ENCODE results near the gene TTLL11. TPM values are rescaled to one million over a fixed set of nuclear protein-coding genes. Genes with fewer than 3 reads are reported as not detected.

TTLL11 gene
- total and polyA plus RNA-seq, 2 of the 8 experiments (the other 6 are each of a cell fraction or from before 2014, with no cell fraction given): 0.56 to 0.80 TPM

DNA sequence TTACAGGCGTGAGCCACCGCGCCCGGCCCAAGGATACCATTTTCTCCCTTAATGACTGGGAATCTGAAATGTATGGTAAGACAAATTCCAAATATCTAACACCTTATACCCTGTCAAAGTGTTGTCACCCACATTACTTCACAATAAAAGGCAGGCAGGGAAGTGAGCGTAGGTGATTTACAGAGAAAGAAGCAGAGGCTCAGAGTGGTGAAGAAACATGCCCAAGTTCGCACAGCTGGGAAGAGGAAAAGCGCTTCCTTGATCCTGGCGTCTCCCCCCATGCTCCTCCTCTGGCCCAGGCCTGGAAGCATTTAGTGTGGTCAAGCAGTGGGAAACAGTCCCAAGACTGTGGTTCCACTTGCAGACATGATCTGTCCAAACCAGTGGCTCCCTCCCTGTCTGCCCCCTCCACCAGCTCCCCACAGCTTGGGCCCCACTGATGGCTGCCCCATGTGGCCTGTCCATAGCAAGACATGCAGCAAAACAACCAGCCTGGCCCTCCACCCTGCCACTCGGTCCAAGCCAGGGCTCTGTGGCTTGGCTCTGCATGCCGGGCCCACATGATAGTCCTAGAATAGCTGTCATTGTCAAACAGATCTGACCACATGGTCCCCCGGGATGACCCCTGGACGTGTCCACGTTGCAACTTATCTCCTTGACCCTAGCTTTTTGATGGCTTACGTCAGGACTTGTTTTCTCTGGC, 107.2 kb downstream of the TTLL11 start (continued):
- TF ChIP-seq TBP (IDR thresholded peaks at IDR 0.05; ENCODE audit: low read depth, low read length): no peak
- no peak for TF ChIP-seq CREB1 (IDR thresholded peaks at IDR 0.05)
- no peak for TF ChIP-seq CTBP2 (IDR thresholded peaks at IDR 0.05; ENCODE audit: borderline replicate concordance, insufficient read depth, insufficient read length, low read length)
- TF ChIP-seq CBX8 (IDR thresholded peaks at IDR 0.05; ENCODE audit: borderline replicate concordance, low read depth, low read length): no peak
- TF ChIP-seq EZH2 (IDR thresholded peaks at IDR 0.05; ENCODE audit: low read depth, low read length, severe bottlenecking): no peak

All from H1 (cell line).